ENCODE measurements around the gene SYF2. TPM values are rescaled to one million over a fixed set of nuclear protein-coding genes. Genes with fewer than 3 reads are reported as not detected.
"Not testable (repeated sequence)": the region's sequence is repeated elsewhere in the genome, so short reads cannot be mapped to it uniquely, and the experiment has no call there.

Gene SYF2
- total RNA-seq, 1 experiment from 2014 or later, result 30.2 TPM

DNA sequence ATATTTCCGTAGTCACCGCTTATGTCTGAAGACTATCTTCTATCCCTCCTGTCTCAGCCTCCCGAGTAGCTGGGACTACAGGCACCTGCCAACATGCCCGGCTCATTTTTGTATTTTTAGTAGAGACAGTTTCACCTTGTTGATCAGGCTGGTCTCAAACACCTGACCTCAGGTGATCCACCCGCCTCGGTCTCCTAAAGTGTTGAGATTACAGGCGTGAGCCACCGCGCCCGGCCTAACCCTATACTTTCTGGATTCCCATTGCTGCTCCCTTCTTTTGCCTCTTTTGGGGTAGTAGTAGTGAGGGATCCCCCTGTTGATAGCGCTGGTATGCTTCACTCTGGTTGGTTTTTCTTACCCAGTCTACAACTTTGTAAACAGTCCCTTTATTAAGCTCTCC is 5.7 kb upstream of the SYF2 start:
- no peak for DNase-seq (ENCODE audit: low spot score)
- intact Hi-C loops (cut with micrococcal nuclease; ENCODE audit: unreplicated experiment), result no loop called here
- H3K36me3 ChIP-seq (ENCODE audit: insufficient read depth, low read length, poor library complexity, severe bottlenecking), result peaks cover 14% of the 10 kb centered on the region
- H3K9me3 ChIP-seq (ENCODE audit: low read depth, low read length, poor library complexity, severe bottlenecking), result no peaks in the 10 kb centered on the region
- H3K4me1 ChIP-seq (ENCODE audit: insufficient read depth, low read length, poor library complexity, severe bottlenecking), result peaks cover 13% of the 10 kb centered on the region
- POLR2A ChIA-PET (ENCODE audit: low non-redundant PET), result no interaction called here
- CTCF ChIA-PET, result no interaction called here
- no peak overlapping the region for H3K27ac ChIP-seq (ENCODE audit: low read depth, low read length, poor library complexity, severe bottlenecking)
- TF ChIP-seq, protein P1, sequence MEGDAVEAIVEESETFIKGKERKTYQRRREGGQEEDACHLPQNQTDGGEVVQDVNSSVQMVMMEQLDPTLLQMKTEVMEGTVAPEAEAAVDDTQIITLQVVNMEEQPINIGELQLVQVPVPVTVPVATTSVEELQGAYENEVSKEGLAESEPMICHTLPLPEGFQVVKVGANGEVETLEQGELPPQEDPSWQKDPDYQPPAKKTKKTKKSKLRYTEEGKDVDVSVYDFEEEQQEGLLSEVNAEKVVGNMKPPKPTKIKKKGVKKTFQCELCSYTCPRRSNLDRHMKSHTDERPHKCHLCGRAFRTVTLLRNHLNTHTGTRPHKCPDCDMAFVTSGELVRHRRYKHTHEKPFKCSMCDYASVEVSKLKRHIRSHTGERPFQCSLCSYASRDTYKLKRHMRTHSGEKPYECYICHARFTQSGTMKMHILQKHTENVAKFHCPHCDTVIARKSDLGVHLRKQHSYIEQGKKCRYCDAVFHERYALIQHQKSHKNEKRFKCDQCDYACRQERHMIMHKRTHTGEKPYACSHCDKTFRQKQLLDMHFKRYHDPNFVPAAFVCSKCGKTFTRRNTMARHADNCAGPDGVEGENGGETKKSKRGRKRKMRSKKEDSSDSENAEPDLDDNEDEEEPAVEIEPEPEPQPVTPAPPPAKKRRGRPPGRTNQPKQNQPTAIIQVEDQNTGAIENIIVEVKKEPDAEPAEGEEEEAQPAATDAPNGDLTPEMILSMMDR (conservative IDR thresholded peaks at IDR 0.05; ENCODE audit: low read depth, low read length), result no peak
- TF ChIP-seq EZH2 (IDR thresholded peaks at IDR 0.05; ENCODE audit: borderline replicate concordance, low read depth, low read length, poor library complexity, severe bottlenecking), result no peak
- H3K27me3 ChIP-seq (replicated peaks; ENCODE audit: insufficient read depth, low read depth, low read length, poor library complexity), result no peaks in the 10 kb centered on the region
- BruUV-seq (replicated peaks), result no TSS peak
- no peak overlapping the region for H3K4me3 ChIP-seq (ENCODE audit: low read depth, low read length, poor library complexity, severe bottlenecking)

DNA sequence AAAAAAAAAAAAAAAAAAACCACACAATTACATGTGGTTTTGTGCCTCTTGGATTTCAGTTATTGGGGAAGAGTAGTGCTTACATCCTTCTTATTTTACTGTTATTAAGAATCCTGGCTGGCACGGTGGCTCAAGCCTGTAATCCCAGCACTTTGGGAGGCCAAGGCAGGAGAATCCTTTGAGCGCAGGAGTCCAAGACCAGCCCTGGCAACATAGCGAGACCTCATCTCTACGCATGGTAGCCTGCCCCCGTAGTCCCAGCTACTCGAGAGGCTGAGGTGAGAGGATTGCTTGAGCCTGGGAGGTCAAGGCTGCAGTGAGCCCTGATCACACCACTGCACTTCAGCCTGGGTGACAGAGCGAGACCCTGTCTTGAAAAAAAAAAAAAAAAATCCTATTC is 4.0 kb upstream of the SYF2 start:
- H3K9me3 ChIP-seq (ENCODE audit: low read depth, low read length, poor library complexity, severe bottlenecking); H3K27ac ChIP-seq (ENCODE audit: low read depth, low read length, poor library complexity, severe bottlenecking); intact Hi-C loops (cut with micrococcal nuclease; ENCODE audit: unreplicated experiment); DNase-seq (ENCODE audit: low spot score); H3K36me3 ChIP-seq (ENCODE audit: insufficient read depth, low read length, poor library complexity, severe bottlenecking); BruUV-seq (replicated peaks); H3K27me3 ChIP-seq (replicated peaks; ENCODE audit: insufficient read depth, low read depth, low read length, poor library complexity); CTCF ChIA-PET; H3K4me3 ChIP-seq (ENCODE audit: low read depth, low read length, poor library complexity, severe bottlenecking); POLR2A ChIA-PET (ENCODE audit: low non-redundant PET): not testable (repeated sequence)
- peaks cover 17% of the 10 kb centered on the region for H3K4me1 ChIP-seq (ENCODE audit: insufficient read depth, low read length, poor library complexity, severe bottlenecking)

DNA sequence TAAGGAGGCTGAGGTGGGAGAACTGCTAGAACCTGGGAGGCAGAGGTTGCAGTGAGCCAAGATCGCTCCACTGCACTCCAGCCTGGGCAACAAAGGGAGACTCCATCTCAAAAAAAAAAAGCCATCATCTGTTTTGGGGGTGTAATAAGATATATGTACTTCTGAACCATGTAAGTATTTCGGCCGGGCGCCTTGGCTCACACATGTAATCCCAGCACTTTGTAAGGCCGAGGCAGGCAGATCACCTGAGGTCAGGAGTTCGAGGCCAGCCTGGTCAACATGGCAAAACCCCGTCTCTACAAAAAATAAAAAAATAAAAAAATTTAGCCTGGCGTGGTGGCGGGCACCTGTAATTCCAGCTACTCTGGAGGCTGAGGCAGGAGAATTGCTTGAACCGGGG is 3.1 kb upstream of the SYF2 start:
- intact Hi-C loops (cut with micrococcal nuclease; ENCODE audit: unreplicated experiment); DNase-seq (ENCODE audit: low spot score); BruUV-seq (replicated peaks); H3K36me3 ChIP-seq (ENCODE audit: insufficient read depth, low read length, poor library complexity, severe bottlenecking); POLR2A ChIA-PET (ENCODE audit: low non-redundant PET); H3K4me3 ChIP-seq (ENCODE audit: low read depth, low read length, poor library complexity, severe bottlenecking); CTCF ChIA-PET; H3K27me3 ChIP-seq (replicated peaks; ENCODE audit: insufficient read depth, low read depth, low read length, poor library complexity); H3K27ac ChIP-seq (ENCODE audit: low read depth, low read length, poor library complexity, severe bottlenecking); H3K9me3 ChIP-seq (ENCODE audit: low read depth, low read length, poor library complexity, severe bottlenecking): not testable (repeated sequence)
- peaks cover 15% of the 10 kb centered on the region for H3K4me1 ChIP-seq (ENCODE audit: insufficient read depth, low read length, poor library complexity, severe bottlenecking)

DNA sequence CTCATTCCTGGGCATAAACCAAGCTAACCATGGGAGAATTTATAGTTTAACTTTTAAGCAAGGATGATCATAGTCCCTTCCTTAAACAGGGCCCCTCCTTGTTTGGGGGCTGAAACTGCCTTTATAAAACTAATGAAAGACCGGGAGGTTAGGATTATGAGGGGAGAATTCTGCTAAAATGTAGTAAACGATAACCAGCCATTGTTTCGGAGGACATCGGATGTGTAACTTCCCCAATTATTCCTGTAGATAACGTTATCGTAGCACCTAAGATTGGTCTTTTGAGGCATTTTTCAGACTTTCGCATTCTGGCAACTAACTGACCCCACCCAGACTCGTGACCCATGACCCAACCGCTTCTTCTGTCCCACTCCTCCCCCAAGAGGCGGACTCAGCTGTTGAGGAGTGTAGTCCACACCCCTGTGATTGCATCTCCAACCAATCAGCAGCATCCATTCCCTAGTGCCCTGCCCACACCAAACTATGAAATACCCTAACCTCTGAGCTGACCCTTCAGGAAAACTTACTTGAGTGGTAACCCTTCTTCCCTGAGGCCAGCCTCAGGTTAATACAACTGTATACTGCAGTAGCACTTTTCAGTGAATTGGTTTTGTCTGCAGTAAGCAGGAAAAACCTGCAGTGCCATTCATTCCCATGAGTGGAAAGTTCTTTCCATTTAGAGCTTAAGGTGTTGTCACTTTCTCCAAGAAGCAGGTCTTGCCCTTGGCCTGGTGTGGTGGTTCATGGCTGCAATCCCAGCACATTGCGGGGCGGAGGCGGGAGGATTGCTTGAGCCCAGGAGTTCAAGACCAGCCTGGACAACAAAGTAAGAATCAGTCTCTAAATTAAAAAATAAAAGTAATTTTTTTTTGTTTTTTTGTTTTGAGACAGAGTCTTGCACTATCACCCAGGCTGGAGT is 823 bp upstream of the SYF2 start:
- DNase-seq (ENCODE audit: low spot score), result peak; percentile 81
- Histone ChIP-seq H3K4me1 (ENCODE audit: insufficient read depth, low read length, poor library complexity, severe bottlenecking) (peaks cover 12% of the 10 kb centered on the region), H3K9me3 (ENCODE audit: low read depth, low read length, poor library complexity, severe bottlenecking) (no peaks in the 10 kb centered on the region), H3K27me3 (replicated peaks; ENCODE audit: insufficient read depth, low read depth, low read length, poor library complexity) (no peaks in the 10 kb centered on the region), H3K27ac (ENCODE audit: low read depth, low read length, poor library complexity, severe bottlenecking) (peak overlapping the region; percentile 82), H3K4me3 (ENCODE audit: low read depth, low read length, poor library complexity, severe bottlenecking) (peak overlapping the region; percentile 66), H3K36me3 (ENCODE audit: insufficient read depth, low read length, poor library complexity, severe bottlenecking) (peaks cover 10% of the 10 kb centered on the region)
- intact Hi-C loops (cut with micrococcal nuclease; ENCODE audit: unreplicated experiment), result no loop called here
- POLR2A ChIA-PET (ENCODE audit: low non-redundant PET), result interaction anchor here (1.7 kb wide), 1 partner anchor 15 kb away, joined by 8 read pairs; the partner anchor contains the start of gene RSRP1
- TSS peak; percentile 96 for BruUV-seq (replicated peaks)
- CTCF ChIA-PET, result no interaction called here
- TF ChIP-seq, protein P1 (conservative IDR thresholded peaks at IDR 0.05; ENCODE audit: low read depth, low read length), result no peak
- no peak for TF ChIP-seq EZH2 (IDR thresholded peaks at IDR 0.05; ENCODE audit: borderline replicate concordance, low read depth, low read length, poor library complexity, severe bottlenecking)

Data from A673 (cell line).